ENCODE measurements around the gene EHMT1.

EHMT1 gene

DNA sequence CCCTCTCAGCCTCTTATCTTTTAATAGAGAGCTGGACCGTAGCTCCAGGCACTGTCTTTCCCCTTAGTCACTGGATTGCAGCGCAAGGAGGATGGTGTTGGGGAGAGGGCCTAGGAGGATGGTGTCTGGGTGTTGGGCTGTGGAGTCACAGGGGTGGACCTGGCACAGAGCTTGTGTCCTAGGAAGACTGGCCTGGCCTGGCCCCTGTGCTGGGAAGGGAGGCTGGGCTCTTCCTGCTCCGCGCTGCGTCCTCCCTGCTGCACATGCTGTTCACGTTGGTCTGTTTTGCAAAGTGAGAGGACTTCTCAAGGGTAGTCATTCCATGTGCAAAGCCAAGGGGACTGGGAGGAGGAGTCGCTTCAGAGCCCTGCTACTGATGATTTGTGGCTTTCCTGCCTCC lies 123.9 kb downstream of the EHMT1 start:
- DNase-seq: no peak

- DNase-seq: no peak
These were observed 124.9 kb downstream of the EHMT1 start for GRCh38 chr9:137743695-137744094.

DNA sequence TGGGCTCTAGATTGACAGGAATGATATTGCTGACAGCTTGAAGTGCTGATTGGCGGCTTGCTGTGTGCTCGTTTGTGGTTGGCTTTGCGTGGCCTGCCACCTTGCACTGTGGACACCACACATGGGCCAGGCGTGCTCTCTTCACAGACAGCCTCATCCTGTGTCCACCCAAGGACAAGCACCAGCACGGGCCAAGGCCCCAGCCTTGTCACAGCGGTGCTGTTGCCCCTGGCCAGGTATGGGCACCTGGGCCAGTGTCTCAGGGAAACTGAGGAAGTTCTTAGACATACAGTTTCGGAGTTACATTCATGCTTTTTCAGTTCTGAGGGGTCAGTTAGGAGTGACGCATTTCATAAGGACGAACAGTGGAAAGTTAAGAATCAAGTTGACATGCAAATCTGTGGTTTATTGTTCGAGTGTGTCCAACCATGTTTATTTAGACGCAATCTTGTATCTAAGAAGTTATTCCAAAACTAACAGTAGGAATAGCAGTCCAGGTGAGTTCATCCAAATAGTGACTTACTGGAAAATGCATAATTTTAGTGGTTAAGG lies 125.9 kb downstream of the EHMT1 start:
- no peak for DNase-seq

DNA sequence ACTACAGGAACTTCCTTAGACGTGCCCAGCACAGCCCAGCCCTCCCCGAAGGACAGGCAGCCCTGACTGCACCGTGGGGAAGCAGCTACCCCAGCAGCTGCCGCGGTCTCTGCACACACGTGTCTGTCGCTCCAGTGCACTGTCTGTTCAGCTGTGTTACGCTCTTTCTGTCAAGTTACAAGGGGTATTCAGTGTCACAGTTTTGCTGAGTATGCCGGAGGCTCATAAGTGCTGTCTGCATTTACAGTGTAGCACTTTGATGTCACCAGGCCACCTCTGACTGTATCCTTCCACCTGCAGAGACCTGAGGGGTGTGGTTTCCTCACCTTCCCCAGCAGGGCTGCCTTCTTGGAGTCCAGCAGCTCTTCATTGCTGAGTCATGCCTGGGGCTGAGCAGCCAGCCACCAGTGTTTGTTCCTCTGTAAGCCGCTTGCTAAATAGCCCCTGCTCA lies 126.8 kb downstream of the EHMT1 start:
- DNase-seq: no peak

DNA sequence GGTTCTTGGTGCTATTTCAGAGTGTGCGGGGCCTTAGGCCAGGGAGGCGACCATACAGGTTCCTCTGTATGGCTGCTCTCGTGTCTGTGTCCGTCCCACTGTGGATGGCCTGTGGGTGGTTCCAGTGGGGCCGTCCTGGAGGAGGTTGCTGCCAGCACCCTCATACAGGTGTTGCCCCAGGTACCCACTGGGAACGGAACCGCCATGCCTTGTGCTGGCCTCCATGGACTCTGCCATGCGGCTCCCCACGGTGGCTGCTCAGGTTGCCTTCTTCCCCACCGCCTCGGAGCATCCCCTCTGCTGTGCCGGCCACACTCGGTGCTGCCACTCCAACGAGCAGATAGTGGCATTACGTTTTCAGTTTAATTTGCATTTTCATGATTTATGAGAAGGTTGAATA lies 129.5 kb downstream of the EHMT1 start:
- DNase-seq: no peak

- DNase-seq: no peak
These were observed 129.9 kb downstream of the EHMT1 start for GRCh38 chr9:137748741-137749140.

GRCh38 chr9:137749511-137749910 lies 130.7 kb downstream of the EHMT1 start:
- DNase-seq: no peak

DNA sequence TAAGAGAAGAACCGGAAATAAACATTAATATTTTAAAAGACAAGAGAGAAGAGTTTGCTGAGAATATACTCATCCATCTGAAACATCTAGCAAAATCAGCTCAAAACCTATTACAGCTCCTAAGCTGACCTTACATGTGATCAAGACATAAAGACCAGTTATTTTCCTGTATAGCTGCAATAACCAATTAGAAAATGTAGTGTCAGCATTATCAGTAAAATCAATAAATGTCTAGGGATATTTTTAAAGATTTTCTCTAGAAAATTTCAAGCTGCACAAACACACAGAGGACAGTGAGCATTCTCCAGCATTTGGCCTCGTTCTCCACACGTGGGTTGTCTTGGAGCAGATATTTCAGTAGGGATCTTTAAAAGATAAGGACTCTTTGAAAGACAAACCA lies 131.2 kb downstream of the EHMT1 start:
- DNase-seq: no peak

DNA sequence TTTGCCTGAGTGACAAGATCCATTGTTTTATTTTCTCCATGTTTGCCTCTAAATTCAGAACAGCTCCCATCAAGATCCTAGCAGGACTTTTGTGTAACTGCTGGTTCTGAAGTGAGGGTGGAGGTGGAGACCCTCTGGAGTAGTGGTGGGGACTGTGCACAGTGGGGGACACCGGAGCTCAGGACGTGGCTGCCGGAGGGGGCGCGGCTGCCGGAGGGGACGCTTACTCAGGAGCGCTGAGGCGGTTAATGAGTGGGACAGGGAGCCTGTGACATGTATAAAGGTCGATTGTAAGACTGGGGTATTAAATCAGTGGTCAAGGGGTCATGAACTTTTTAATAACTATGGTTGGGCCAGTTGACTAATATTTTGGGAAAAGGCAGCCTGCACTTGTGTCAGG lies 131.8 kb downstream of the EHMT1 start:
- DNase-seq: no peak

- DNase-seq: no peak
These were observed 132.8 kb downstream of the EHMT1 start for GRCh38 chr9:137751616-137752015.

- DNase-seq: no peak
These were observed 133.6 kb downstream of the EHMT1 start for GRCh38 chr9:137752426-137752825.

DNA sequence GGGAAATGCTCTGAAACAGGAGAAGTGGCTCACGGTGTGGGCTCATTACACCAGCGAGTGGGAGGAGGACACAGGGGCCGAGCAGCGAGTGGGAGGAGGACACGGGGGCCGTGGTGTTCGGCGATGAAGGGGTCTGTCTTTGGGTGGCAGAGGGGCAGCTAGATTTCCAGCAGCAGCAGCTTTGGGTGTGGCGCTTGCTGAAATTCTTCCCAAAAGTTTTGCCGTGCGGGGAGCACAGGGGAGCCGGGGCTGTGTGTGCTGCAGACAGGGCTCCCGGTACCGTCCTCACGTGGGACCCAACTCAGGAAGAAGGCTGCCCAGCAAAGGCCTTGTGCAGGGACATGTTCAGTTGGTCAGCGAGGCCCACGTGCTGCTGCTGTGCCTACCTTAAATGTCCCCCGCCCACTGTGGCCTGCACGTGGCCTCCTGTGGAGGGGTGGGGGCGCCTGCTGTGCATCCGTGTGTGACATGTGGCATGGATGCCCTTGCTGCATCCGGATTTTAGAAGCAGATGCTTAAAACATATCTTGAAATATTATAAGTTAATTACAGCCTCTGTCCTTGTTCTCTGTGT lies 134.5 kb downstream of the EHMT1 start:
- no peak for DNase-seq

DNA sequence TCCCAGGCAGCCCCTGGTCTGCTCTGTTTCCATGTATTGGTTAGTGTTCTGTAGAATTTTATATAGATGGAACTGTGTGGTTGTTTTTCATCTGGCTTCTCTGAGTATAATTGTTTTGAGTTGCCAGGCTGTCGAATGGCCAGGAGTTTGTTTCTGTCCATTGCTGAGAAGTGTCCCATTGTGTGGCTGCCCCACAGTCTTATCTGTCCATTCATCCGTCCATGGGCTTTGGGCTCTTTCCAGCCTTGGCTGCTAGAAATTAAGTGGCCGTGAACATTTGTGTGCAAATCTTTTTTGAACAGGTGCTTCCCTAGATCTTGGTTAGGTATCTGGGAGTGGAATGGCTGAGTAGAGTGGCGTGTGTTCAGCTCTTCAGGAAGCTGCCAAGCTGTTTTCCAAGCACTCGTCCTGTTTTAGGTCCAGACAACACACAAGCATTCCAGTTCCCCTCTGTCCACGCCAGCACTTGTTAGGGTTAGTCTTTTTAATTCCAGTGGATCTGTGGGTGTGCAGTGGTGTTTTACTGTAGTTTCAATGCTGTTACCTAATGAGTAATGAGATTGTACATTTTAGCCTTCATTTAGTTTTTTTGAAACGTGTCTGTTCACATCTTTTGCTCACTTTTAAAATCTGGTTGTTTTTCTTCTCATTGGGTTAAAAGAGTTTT lies 136.6 kb downstream of the EHMT1 start:
- DNase-seq: no peak

GRCh38 chr9:137756045-137756744 lies 137.4 kb downstream of the EHMT1 start:
- no peak for DNase-seq

DNA sequence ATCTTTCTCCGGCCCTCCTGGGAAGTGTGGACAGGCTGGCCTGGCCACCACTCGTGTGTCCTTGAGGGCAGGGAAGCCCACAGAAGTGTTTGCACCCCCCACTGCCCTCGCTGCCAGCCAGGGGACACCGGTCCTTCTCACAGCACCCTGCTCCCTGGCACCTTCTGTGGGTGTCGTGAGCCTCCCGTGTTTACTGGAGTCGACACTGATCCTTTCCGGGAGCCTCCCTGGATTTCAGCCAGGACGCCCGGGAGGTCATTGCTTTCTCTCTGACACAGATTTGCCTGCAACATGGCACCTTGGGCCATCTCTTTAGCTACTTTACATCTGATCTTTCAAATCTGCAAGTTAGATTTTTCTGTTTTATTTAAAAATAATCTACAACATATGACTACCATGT lies 138.3 kb downstream of the EHMT1 start:
- DNase-seq: no peak

GRCh38 chr9:137757613-137758029 lies 138.8 kb downstream of the EHMT1 start:
- DNase-seq: no peak

GRCh38 chr9:137758067-137758466 lies 139.3 kb downstream of the EHMT1 start:
- DNase-seq: no peak

- DNase-seq: no peak
These were observed 140.3 kb downstream of the EHMT1 start for GRCh38 chr9:137759117-137759516.

DNA sequence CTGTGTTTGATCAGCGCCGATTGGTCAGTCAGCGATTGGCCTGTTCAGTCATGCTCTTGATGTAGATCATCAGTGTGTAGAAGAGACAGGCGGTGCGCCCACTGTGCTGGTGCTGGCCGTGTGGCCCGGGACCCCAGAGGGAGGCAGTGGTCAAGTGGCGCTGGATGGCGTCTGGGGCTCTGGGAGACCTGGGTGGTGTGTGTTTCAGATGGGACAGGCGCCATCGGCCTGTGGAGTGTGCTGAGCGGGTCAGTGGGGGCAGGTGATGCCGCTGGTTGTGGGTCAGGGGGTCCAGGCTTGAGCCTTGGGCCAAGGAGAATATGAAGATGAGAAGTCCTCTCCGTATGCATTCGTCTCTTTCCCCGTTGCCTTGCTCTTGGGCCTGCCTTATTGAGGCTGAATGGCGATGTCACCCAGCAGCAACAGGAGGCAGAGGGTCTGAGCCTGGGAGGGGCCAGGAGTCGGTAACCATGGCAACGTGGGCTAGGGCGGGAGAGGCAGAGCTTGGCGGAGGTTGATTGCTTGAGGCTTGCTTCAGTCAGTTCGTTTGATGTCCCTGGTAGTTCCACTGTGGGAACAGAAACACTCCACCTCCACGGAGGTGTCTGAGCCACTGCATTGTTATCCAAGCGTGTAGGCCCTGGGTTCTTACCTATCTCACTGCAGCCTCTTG lies 141.0 kb downstream of the EHMT1 start:
- DNase-seq: no peak

- no peak for DNase-seq
These were observed 141.6 kb downstream of the EHMT1 start for GRCh38 chr9:137760426-137760825.

DNA sequence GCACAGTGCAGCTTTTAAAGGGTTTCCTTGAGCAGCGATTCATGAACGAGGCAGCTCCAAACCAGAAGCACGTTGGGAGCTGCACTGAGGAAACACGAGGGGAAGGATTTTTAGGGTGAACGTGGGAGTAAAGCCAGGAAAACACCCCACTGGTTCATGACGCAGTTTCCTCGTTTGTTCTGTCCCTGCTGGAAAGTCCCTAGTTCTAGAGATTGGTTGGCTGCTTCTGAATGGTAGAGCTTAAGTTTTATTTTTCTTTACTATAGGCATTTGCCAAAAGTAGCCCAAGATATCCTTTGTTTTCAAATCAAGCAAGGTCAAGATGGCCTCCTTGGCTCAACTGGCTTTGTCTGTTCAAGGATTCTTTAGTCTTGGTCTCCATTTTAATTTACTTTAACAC lies 142.2 kb downstream of the EHMT1 start:
- no peak for DNase-seq

DNA sequence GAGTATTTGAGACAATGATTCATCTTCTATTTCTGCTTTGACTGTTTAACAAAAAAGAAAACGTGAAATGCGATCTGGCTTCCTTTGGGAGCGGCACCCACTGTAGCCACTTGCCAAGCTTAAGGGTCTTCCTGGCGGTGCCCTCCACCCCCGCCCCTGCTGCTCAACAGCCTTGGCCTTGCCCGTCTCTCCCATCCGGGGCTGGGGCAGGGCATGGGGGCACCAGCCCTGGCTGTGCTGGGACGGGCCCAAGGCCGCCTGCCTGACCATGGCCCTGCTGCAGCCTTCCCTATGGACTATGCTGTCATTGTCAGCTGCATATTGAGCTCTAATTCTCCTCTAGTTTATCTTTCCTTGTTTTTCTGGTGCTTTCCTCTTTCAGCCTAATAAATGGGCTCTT lies 143.0 kb downstream of the EHMT1 start:
- no peak for DNase-seq

DNA sequence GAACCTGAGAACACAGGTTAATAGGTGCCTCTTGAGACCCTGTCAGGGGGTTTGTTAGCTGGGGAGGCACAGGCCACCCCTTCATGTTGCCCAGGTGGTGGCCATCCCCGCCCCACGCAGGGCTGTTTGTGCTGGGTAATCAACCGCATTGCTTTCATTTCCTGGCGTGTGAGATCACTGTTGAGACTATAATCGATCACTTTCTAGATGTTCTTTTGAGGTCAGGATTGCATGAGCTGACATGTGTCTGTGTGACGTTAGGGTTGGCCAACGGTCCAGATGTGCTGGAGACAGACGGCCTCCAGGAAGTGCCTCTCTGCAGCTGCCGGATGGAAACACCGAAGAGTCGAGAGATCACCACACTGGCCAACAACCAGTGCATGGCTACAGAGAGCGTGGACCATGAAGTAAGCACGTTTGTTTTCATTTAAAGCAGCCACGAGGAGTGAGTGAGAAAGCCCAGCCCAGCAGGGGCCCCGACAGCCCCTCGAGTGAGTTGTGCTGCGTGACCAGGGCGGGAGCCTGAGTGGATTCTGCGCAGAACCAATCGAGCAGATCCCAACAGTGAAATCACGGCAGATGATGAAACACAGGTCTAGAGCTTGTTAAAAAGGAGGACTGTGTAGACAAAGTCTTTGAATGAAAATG lies 143.7 kb downstream of the EHMT1 start:
- DNase-seq: no peak
